Measurements from ENCODE around the gene RDX. TPM values are rescaled to one million over a fixed set of nuclear protein-coding genes. Genes with fewer than 3 reads are reported as not detected.
A peak's percentile ranks its signal among the peaks of the same experiment; 100 is the strongest.

Gene RDX
- total and polyA plus RNA-seq, 2 of the 4 experiments (the other 2 are of a cell fraction), result 61.1 to 72.4 TPM

DNA sequence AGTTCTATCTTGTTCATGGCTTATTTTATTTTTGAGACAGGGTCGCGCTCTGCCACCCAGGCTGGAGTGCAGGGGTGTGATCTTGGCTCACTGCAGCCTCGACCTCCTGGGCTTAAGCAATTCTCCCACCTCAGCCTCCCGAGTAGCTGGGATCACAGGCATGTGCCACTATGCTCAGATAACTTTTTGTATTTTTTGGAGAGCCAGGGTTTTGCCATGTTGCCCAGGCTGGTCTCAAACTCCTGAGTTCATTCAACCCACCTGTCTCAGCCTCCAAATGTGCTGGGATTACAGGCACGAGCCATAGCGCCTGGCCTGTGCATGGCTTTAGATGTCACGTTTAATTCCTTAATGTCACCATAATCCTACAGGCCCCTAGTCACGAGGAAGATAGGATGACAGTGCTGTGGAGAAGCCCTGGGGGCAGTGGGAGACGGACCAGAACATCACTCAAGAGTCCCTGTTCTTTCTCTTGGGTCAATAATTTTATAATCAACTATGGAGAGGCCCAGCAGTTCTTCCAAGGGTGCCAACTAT, 99.5 kb downstream of the RDX start:
- in situ Hi-C loops (cut with MboI; ENCODE audit: low sequenced_read_pairs), result loop anchor here (25.0 kb wide), 1 partner anchor 235 kb away; no protein-coding TSS in a partner anchor
- H3K14ac ChIP-seq (replicated peaks; ENCODE audit: low read depth, low read length), result no peak overlapping the region
- H2BK120ac ChIP-seq (ENCODE audit: low read depth, low read length), result peak overlapping the region; percentile 70
- no TSS peak for BruUV-seq (replicated peaks)
- dilution Hi-C loops (cut with HindIII; ENCODE audit: low sequenced_read_pairs, unreplicated experiment), result no loop called here
- DNase-seq, result no peak
- H3K4ac ChIP-seq (ENCODE audit: low read depth, low read length), result peak overlapping the region; percentile 80; the same call in 1 of the 2 replicates
- peak overlapping the region; percentile 51; the same call in 1 of the 2 replicates for H3K18ac ChIP-seq (ENCODE audit: low read depth, low read length)
- 100% methylated on average over 1 of the region's 9 CpGs; no CpG with 5 or more reads in 1 of the 2 experiments for WGBS, 2 experiments (ENCODE audit: extremely low coverage in 2 of 2, insufficient read length in 1 of 2)
- intact Hi-C loops (cut with micrococcal nuclease), result loop anchor here (5.0 to 10.0 kb wide), 2 partner anchors 105 to 342 kb away; partner anchors contain the start of gene ZC3H12C
- TF ChIP-seq POLR2A (IDR thresholded peaks at IDR 0.05; ENCODE audit: low read depth, low read length) (no peak), RCOR1 (IDR thresholded peaks at IDR 0.05; ENCODE audit: insufficient replicate concordance, low read length) (no peak), MAZ (IDR thresholded peaks at IDR 0.05; ENCODE audit: borderline replicate concordance, low read depth, low read length) (no peak), SMC3 (IDR thresholded peaks at IDR 0.05; ENCODE audit: low read depth, low read length) (no peak), MAFK (IDR thresholded peaks at IDR 0.05; ENCODE audit: low read depth, low read length) (no peak), MXI1 (IDR thresholded peaks at IDR 0.05; ENCODE audit: borderline replicate concordance, low read depth, low read length) (no peak), ELK1 (IDR thresholded peaks at IDR 0.05; ENCODE audit: borderline replicate concordance, low read depth, low read length) (no peak), NFE2L2 (IDR thresholded peaks at IDR 0.05; ENCODE audit: low read depth, low read length) (no peak)
- H3K9ac ChIP-seq (ENCODE audit: low read depth, low read length), result no peak overlapping the region
- peaks cover 20% of the 10 kb centered on the region for H3K9me1 ChIP-seq (ENCODE audit: insufficient read depth, low read length)
- H2AK9ac ChIP-seq (replicated peaks; ENCODE audit: low read depth, low read length, poor library complexity), result no peak overlapping the region
- 0 out of 3 replicates have a peak overlapping the region, but pooled peaks have one; percentile 42 for H2BK15ac ChIP-seq (ENCODE audit: low read depth, low read length)
- peak overlapping the region; percentile 5; the same call in 1 of the 2 replicates for H3K23ac ChIP-seq (ENCODE audit: low read depth, low read length)
- H4K20me1 ChIP-seq (ENCODE audit: insufficient read depth, low read length), result no peaks in the 10 kb centered on the region
- H3K4me2 ChIP-seq (ENCODE audit: low read depth, low read length), result no peak overlapping the region
- peak overlapping the region; percentile 3; the same call in 1 of the 2 replicates for H2AK5ac ChIP-seq (ENCODE audit: low read depth, low read length)
- no peaks in the 10 kb centered on the region for H3K27me3 ChIP-seq (ENCODE audit: control insufficient read depth, insufficient read depth, low read length)
- H4K5ac ChIP-seq (ENCODE audit: low read depth, low read length), result no peak overlapping the region
- H4K91ac ChIP-seq (ENCODE audit: insufficient read depth, low read depth, low read length), result peak overlapping the region; percentile 25; the same call in 1 of the 2 replicates
- H2BK20ac ChIP-seq (ENCODE audit: low read depth, low read length), result peak overlapping the region; percentile 85
- POLR2A ChIA-PET (ENCODE audit: unreplicated experiment), result interaction anchor here (1.1 kb wide), 1 partner anchor 233 kb away, joined by 3 read pairs; the partner anchor contains the start of gene FDX1
- no peak overlapping the region; a peak in 1 of 4 replicates for H4K8ac ChIP-seq (ENCODE audit: low read depth in 2 of 2, low read length in 2 of 2)
- peaks cover 26% of the 10 kb centered on the region for H3K4me1 ChIP-seq (ENCODE audit: control insufficient read depth, insufficient read depth, low read length)
- H3K36me3 ChIP-seq (ENCODE audit: control insufficient read depth, insufficient read depth, low read length), result no peaks in the 10 kb centered on the region
- ATAC-seq (ENCODE audit: low read depth), result no peak
- H3K27ac ChIP-seq (ENCODE audit: insufficient read depth, low read length), result no peak overlapping the region
- H3K56ac ChIP-seq (ENCODE audit: extremely low read depth, insufficient read depth, low read length), result no peak overlapping the region
- CTCF ChIA-PET, result no interaction called here
- H3K9me3 ChIP-seq (ENCODE audit: control insufficient read depth, insufficient read depth, low read length), result no peaks in the 10 kb centered on the region
- no peak overlapping the region for H2AFZ ChIP-seq (replicated peaks; ENCODE audit: low read length, poor library complexity)
- no peak overlapping the region for H3K4me3 ChIP-seq (ENCODE audit: insufficient read depth, low read depth, low read length)
- H2BK5ac ChIP-seq (ENCODE audit: low read depth, low read length, poor library complexity, severe bottlenecking), result no peak overlapping the region
- H3K79me1 ChIP-seq (ENCODE audit: low read depth in 1 of 2, low read length in 2 of 2), result no peaks in the 10 kb centered on the region; a peak in 1 of 4 replicates
